GM21529 (cell line): ENCODE data around the gene SLC2A13.
A peak's percentile ranks its signal among the peaks of the same experiment; 100 is the strongest.

Experiments used
- ATAC-seq: cut with Tn5 transposase; IDR thresholded peaks from one replicate; pipeline ENCODE4 v1.9.1; 2021; ENCODE audit not compliant: unreplicated experiment

The SLC2A13 gene

GRCh38 chr12:40105515-40106201, at the start of gene SLC2A13:
TSS of gene SLC2A13 (minus strand) at chr12:40106081. CDS start at chr12:40105808, 273 bp downstream.
- ATAC-seq = peak; percentile 81

DNA sequence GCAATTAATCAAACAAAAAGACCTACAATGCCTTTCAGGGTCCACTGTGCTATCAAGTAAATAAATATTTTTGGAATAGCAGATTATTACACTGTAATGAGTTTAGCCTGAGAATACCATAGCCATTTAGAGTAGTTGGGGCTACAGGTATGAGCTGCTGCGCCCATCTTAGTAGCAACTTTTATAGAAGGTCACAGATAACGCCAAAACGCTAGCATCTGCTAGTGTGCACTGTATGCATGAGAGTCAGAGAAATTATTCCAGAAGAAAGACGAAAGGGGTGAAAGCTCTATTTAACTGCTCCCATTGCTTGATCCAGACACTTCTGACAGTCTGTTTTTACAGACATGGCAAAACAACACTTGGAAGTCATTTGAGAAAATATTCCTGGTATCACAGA, 48.5 kb upstream of the SLC2A13 start:
- no peak for ATAC-seq

DNA sequence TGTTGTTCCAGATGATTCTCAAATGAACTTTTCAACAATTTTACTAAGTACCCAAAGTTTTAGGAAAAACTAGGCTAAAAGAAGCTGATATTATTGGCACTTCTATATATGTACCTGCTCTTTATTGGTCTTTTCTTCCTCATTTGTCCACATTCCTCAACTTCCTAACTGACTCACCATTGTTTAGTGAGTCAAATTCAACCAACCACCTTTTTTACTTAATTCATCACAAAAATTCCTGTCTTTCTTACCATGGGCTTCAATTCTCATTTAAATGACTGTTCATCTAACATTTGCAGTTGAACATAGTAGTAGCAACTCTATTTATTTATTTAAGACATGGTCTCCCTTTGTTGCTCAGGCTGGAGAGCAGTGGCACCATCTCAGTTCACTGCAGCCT, 47.6 kb upstream of the SLC2A13 start:
- ATAC-seq = no peak

DNA sequence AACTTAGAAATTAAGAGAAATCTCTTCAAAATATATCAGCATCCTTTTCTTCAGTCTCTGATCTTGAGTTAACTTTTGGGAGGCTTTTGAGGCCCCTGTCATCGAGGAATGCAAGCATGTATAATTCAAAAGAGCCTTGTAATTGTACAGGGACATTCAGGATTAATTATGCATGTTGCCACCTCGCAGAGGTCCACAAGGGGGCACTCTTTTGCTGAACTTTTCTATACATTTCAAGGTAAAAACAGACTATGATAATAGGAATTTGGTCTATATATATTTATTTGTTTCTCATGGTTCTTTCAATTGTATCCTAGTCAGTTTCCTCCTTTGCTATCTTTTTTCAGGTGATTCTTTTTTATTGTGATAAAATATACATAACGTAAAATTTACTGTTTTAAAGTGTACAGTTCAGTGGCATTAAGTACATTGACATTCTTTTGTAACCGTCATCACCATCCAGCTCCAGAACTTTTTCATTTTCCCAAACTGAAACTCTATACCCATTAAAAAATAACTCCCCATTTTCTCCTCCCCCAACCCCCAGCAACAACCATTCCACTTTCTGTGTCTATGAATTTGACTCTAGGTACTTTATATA, 47.0 kb upstream of the SLC2A13 start:
- peak; percentile 69 for ATAC-seq

DNA sequence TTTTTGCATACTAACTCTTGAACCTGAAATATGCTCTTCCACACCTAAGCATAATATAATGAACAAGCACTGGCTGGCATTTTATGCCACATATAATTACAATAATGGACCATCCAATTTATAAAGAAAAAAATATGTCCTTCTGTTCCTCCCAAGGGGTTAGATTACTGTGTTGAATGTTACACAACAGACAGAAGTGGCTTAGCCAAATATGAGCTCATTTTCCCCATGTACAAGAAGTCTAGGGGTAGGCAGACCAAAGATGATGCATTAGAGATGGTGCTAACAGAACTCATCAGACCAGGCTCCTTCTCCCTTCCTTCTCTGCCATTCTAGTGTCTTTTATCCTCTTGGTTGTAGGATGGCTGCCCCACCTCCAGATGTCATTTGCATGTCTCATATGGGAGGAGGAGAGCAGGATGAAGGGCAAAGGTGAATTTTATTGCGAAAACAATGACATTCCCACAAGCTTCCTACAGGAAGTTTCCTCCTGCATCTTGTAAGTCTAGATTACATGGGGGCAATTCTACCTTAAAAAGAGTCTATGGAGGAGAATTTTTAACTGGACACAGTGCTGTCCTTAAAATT, 43.9 kb upstream of the SLC2A13 start:
- ATAC-seq = no peak

DNA sequence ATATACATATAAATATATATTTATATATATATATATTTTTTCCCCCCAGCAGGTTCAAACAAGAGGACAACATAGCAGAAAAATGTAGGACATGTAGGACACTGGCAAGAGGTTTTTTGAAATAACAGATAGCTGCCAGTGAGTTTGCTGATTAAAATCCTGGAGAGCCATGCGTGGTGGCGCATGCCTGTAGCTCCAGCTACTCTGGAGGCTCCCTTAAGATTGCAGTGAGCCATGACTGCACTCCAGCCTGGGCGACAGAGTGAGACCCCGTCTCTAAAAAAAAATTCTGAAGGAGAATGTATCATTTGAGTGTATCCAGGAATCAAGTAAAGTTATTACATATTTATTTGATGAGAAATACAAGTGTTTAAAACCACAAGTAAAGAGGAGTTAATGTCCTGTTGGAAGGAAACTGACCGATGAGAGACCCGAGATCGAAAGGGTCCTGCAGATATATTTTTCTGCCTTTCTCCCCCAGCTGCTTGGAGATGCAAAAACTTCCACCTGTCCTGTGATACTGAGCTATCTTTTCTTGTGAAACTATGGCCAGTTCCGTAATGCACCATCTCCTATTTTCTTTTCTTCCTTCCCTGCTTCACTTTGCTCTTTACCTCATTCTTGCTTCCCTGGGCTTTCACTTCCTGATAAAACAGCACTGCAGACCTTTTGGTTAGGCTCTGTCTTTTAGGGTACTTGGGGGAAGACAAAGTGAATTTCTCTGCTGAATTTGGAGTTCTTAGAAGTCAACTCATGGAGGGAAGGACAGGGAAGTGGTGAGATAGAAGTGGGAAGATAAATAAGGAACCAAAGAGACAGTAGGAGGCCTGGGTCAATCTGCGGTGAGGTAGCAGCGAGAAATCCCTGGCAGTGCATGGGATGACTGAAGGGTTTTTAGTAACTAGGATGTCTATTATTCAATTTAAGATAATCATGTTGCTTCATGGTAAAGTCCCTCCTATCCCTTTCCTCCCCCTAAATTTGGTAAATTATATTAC, 41.2 kb upstream of the SLC2A13 start:
- no peak for ATAC-seq

GRCh38 chr12:40145896-40146295, 40.0 kb upstream of the SLC2A13 start:
- no peak for ATAC-seq

DNA sequence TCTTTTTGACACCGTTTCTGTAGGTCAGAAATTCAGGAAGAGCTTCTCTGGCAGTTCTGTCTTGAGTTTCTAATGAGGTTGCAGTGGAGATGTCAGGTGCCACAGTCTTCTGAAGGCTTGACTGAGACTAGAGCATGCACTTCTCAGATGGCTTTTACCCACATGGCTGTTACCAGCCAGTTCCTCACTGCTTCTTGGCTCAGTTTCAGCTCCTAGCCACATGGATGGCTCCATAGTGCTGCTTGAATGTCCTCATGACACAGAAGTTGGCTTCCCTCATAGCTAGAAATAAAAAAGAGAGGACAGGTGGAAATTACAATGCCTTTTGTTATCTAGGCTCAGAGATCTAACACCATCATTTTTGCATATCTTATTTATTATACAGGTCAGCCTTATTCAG, 38.1 kb upstream of the SLC2A13 start:
- ATAC-seq = no peak

GRCh38 chr12:40142001-40142744, 36.3 kb upstream of the SLC2A13 start:
- no peak for ATAC-seq

- ATAC-seq = no peak
Observed at GRCh38 chr12:40138526-40138925, 32.6 kb upstream of the SLC2A13 start.

- ATAC-seq = peak; percentile 93
Observed at GRCh38 chr12:40137252-40137651, 31.4 kb upstream of the SLC2A13 start.

GRCh38 chr12:40127408-40127807, 21.5 kb upstream of the SLC2A13 start:
- ATAC-seq = no peak

- no peak for ATAC-seq
Observed at GRCh38 chr12:40123496-40123895, 17.6 kb upstream of the SLC2A13 start.

- ATAC-seq = no peak
Observed at GRCh38 chr12:40122842-40123241, 17.0 kb upstream of the SLC2A13 start.

DNA sequence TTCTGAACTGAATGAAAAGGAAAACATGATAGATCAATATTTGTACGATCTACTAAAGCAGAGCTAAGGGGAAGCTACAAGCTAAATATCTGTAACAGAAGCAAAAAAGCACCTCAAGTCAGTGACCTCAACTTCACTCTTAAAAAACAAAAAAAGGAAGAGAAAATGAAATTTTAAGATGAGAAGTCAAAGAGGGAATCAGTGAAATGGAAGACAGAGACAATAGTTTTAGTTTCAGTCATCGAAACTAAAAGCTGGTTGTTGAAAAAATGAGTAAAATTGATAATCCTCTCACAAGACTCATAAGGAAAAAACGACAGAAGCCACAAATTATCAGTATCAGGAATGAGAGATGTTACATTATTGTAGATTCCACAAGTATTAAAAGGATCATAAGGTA, 11.9 kb upstream of the SLC2A13 start:
- peak; percentile 94 for ATAC-seq

- no peak for ATAC-seq
Observed at GRCh38 chr12:40110586-40110985, 4.7 kb upstream of the SLC2A13 start.

GRCh38 chr12:40107803-40108620, 2.1 kb upstream of the SLC2A13 start:
- ATAC-seq = no peak

- ATAC-seq = peak; percentile 48
Observed at GRCh38 chr12:40107098-40107802, 1.4 kb upstream of the SLC2A13 start.

GRCh38 chr12:40106655-40107054, 774 bp upstream of the SLC2A13 start:
- ATAC-seq = no peak
